SK-N-SH (cell line): ENCODE results near the gene BBS9. TPM values are rescaled to one million over a fixed set of nuclear protein-coding genes. Genes with fewer than 3 reads are reported as not detected.
"Not testable (repeated sequence)": the region's sequence is repeated elsewhere in the genome, so short reads cannot be mapped to it uniquely, and the experiment has no call there.

Source experiments
- CTCF ChIA-PET: fragments of 300-600, 350-600 bp; formaldehyde crosslinking; extraction: SDS; loops from one replicate; lab custom pipeline; 2021; lab: Yijun Ruan, JAX
- POLR2A ChIA-PET: fragments of 350-600 bp; sonication (Branson Sonifier 250); formaldehyde crosslinking; extraction: SDS; loops from one replicate; lab custom pipeline; 2020; ENCODE audit warnings: antibody characterized with exemption, inconsistent platforms; lab: Yijun Ruan, JAX
- DNase-seq: peaks from one replicate; pipeline ENCODE4 v3.0.0; 2012
- H2AFZ ChIP-seq: fragments of 200-600 bp; sonication (generic); 2 replicates; pipeline ENCODE4 v1.8.1; 2016; ENCODE audit warnings: antibody characterized with exemption, mild to moderate bottlenecking, low read depth
- H3F3A ChIP-seq: fragments of 200-600 bp; sonication (generic); replicated peaks from 2 replicates; pipeline ENCODE3; 2016; ENCODE audit warnings: antibody characterized with exemption, mild to moderate bottlenecking; ENCODE audit not compliant: insufficient read depth
- H3K27ac ChIP-seq, 2 experiments: fragments of 200-500 bp in 1 of 2; fragments of 200-600 bp in 1 of 2; sonication (Bioruptor generic) in 1 of 2; sonication (generic), shearing (Covaris generic) in 1 of 2; 2 replicates each; pipeline versions ENCODE4 v1.5.1 to v1.6.1; 2014 to 2016; ENCODE audit warnings: low read depth in 2 of 2, inconsistent platforms in 1 of 2, low read length in 1 of 2, mild to moderate bottlenecking in 1 of 2, mixed read lengths in 1 of 2
- H3K27me3 ChIP-seq: fragments of 200-600 bp; sonication (generic), shearing (Covaris generic); 2 replicates; pipeline ENCODE4 v1.6.1; 2016; ENCODE audit warnings: mixed run types; ENCODE audit not compliant: insufficient read depth
- H3K36me3 ChIP-seq, 2 experiments: fragments of 200-500 bp in 1 of 2; fragments of 200-600 bp in 1 of 2; sonication (Bioruptor generic) in 1 of 2; sonication (generic) in 1 of 2; replicated peaks in 1 of 2; 2 replicates each; pipeline versions ENCODE3 to v1.5.1; 2014 to 2016; ENCODE audit warnings: low read length in 1 of 2, mild to moderate bottlenecking in 1 of 2; ENCODE audit not compliant: insufficient read depth in 2 of 2, control insufficient read depth in 1 of 2
- H3K4me1 ChIP-seq, 2 experiments: fragments of 200-500 bp in 1 of 2; fragments of 200-600 bp in 1 of 2; sonication (Bioruptor generic) in 1 of 2; sonication (generic), shearing (Covaris generic) in 1 of 2; 2 replicates each; pipeline versions ENCODE4 v1.5.1 to v1.6.1; 2014 to 2016; ENCODE audit warnings: low read depth in 1 of 2, low read length in 1 of 2, mixed run types in 1 of 2; ENCODE audit not compliant: insufficient read depth in 2 of 2, control insufficient read depth in 1 of 2
- H3K4me2 ChIP-seq: fragments of 200-600 bp; sonication (generic), shearing (Covaris generic); 2 replicates; pipeline ENCODE4 v1.6.1; 2017; ENCODE audit warnings: mixed run types
- H3K4me3 ChIP-seq, 2 experiments: fragments of 200-500 bp in 1 of 2; fragments of 200-600 bp in 1 of 2; sonication (Bioruptor generic) in 1 of 2; sonication (generic), shearing (Covaris generic) in 1 of 2; 2 replicates each; pipeline versions ENCODE4 v1.5.1 to v1.8.1; 2014 to 2016; ENCODE audit warnings: low read depth in 2 of 2, inconsistent platforms in 1 of 2, low read length in 1 of 2, mild to moderate bottlenecking in 1 of 2, mixed read lengths in 1 of 2, moderate library complexity in 1 of 2
- H3K79me2 ChIP-seq: fragments of 200-600 bp; sonication (generic); 2 replicates; pipeline ENCODE4 v1.8.1; 2017; ENCODE audit warnings: mild to moderate bottlenecking; ENCODE audit not compliant: insufficient read depth
- H3K9ac ChIP-seq: fragments of 200-600 bp; sonication (generic); 2 replicates; pipeline ENCODE4 v1.6.1; 2017; ENCODE audit warnings: mixed run types
- H3K9me2 ChIP-seq: fragments of 200-600 bp; sonication (generic); 2 replicates; pipeline ENCODE4 v1.6.1; 2017; ENCODE audit warnings: mixed run types
- H3K9me3 ChIP-seq: fragments of 200-600 bp; sonication (generic); 2 replicates; pipeline ENCODE4 v1.6.1; 2017; ENCODE audit warnings: mixed run types, mild to moderate bottlenecking, moderate library complexity
- H4K20me1 ChIP-seq: fragments of 200-600 bp; sonication (generic); 2 replicates; pipeline ENCODE4 v1.6.1; 2017; ENCODE audit warnings: mild to moderate bottlenecking, mixed run types; ENCODE audit not compliant: insufficient read depth
- CHD2 ChIP-seq: fragments of 150-350 bp; IDR thresholded peaks from 2 replicates; pipeline ENCODE4 v1.6.1; 2018; ENCODE audit warnings: low read length; ENCODE audit not compliant: partially characterized antibody
- FOXM1 ChIP-seq: IDR thresholded peaks from 2 replicates; pipeline ENCODE4 v1.4.0; 2012; ENCODE audit warnings: low read depth, mild to moderate bottlenecking
- JUND ChIP-seq: IDR thresholded peaks from 2 replicates; pipeline ENCODE4 v1.4.0; 2012
- MAX ChIP-seq: IDR thresholded peaks from 2 replicates; pipeline ENCODE4 v1.4.0; 2012; ENCODE audit warnings: low read depth
- MEF2A ChIP-seq: IDR thresholded peaks from 2 replicates; pipeline ENCODE4 v1.4.0; 2012; ENCODE audit warnings: low read depth, borderline replicate concordance
- NRF1 ChIP-seq: IDR thresholded peaks from 2 replicates; pipeline ENCODE4 v1.6.1; 2012; ENCODE audit warnings: low read depth, mild to moderate bottlenecking, low read length
- PBX3 ChIP-seq: IDR thresholded peaks from 2 replicates; pipeline ENCODE4; 2012
- POLR2AphosphoS5 ChIP-seq: IDR thresholded peaks from 2 replicates; pipeline ENCODE4 v1.6.1; 2012; ENCODE audit warnings: low read depth, low read length
- RAD21 ChIP-seq: IDR thresholded peaks from 2 replicates; pipeline ENCODE4 v1.6.1; 2012; ENCODE audit warnings: mild to moderate bottlenecking, low read length
- REST ChIP-seq: IDR thresholded peaks from 2 replicates; pipeline ENCODE4 v1.6.1; 2012; ENCODE audit warnings: mild to moderate bottlenecking, low read depth, low read length, moderate library complexity
- RFX5 ChIP-seq: IDR thresholded peaks from 2 replicates; pipeline ENCODE4 v1.6.1; 2012; ENCODE audit warnings: mild to moderate bottlenecking, improper control_type of control experiment, low read length
- USF2 ChIP-seq: fragments of 150-350 bp; IDR thresholded peaks from 2 replicates; pipeline ENCODE4 v1.6.1; 2017; ENCODE audit warnings: antibody characterized with exemption, low read length, low read depth, borderline replicate concordance
- YY1 ChIP-seq: IDR thresholded peaks from 2 replicates; pipeline ENCODE4 v1.4.0; 2012; ENCODE audit warnings: low read depth, mild to moderate bottlenecking
- ZBTB33 ChIP-seq: IDR thresholded peaks from 2 replicates; pipeline ENCODE4 v1.4.0; 2012; ENCODE audit warnings: low read depth, borderline replicate concordance
- WGBS: methylation state at CpG from one replicate; pipeline ENCODE4 v1.1.6; 2017; ENCODE audit warnings: low lambda C conversion rate; 5-methylcytosine and 5-hydroxymethylcytosine counted together
- polyA plus RNA-seq, 3 experiments: library from polyadenylated mRNA; depleted of rRNA; stranded (reverse); fragments of >200 nt; gene quantifications; 2 replicates each; pipeline ENCODE4 v1.2.3, GENCODE V29; 2012

Gene BBS9
- polyA plus RNA-seq, 1 of the 3 experiments (the other 2 are of a cell fraction), result 7.5 TPM

- no peaks in the 10 kb centered on the region for H3F3A ChIP-seq
- WGBS, result 76% methylated on average over 3 of the region's 3 CpGs
- no peak overlapping the region for H3K9ac ChIP-seq
- no peaks in the 10 kb centered on the region for H3K79me2 ChIP-seq
- no peak overlapping the region for H2AFZ ChIP-seq
- no peaks in the 10 kb centered on the region for H3K9me3 ChIP-seq
- ChIA-PET POLR2A (no interaction called here), CTCF (interaction anchor here (0.8 to 7.6 kb wide), 5 partner anchors 11 to 574 kb away, joined by 3 to 45 read pairs (median 3); no protein-coding TSS in a partner anchor)
- H3K27ac ChIP-seq, result no peak overlapping the region
- no peaks in the 10 kb centered on the region for H3K4me1 ChIP-seq
- no peak for DNase-seq
- H4K20me1 ChIP-seq, result no peaks in the 10 kb centered on the region
- H3K9me2 ChIP-seq, result peaks cover 4% of the 10 kb centered on the region; the same call in 1 of the 2 replicates
- peaks cover 0 to 6% of the 10 kb centered on the region in 2 experiments for H3K36me3 ChIP-seq
- H3K4me2 ChIP-seq, result no peak overlapping the region
- TF ChIP-seq POLR2AphosphoS5 (no peak), MAX (no peak), CHD2 (no peak), MEF2A (no peak), USF2 (no peak), ZBTB33 (no peak), YY1 (no peak), RFX5 (no peak), REST (no peak), FOXM1 (no peak), NRF1 (no peak), PBX3 (no peak), JUND (no peak), RAD21 (no peak)
- H3K27me3 ChIP-seq, result no peaks in the 10 kb centered on the region
- no peak overlapping the region for H3K4me3 ChIP-seq
These were observed 133.1 kb downstream of the BBS9 start for GRCh38 chr7:33262476-33262875.

GRCh38 chr7:33271839-33272371 lies 142.5 kb downstream of the BBS9 start:
- 88% methylated on average over 4 of the region's 4 CpGs for WGBS
- POLR2A ChIA-PET, result not testable (repeated sequence)

More at GRCh38 chr7:33271839-33272371, 142.5 kb downstream of the BBS9 start:
- not testable (repeated sequence) for H4K20me1 ChIP-seq, H3K27me3 ChIP-seq, H3K36me3 ChIP-seq, H3K4me1 ChIP-seq, H3K79me2 ChIP-seq, H2AFZ ChIP-seq, H3K27ac ChIP-seq, H3K9ac ChIP-seq, H3K9me3 ChIP-seq, H3F3A ChIP-seq, H3K4me2 ChIP-seq, DNase-seq, H3K9me2 ChIP-seq, H3K4me3 ChIP-seq
- CTCF ChIA-PET, result interaction anchor here (1.5 kb wide), 1 partner anchor 11 kb away, joined by 6 read pairs; no protein-coding TSS in a partner anchor
